Right atrium auricular region (tissue), 2 donors: ENCODE results near the gene NECAB3. TPM values are rescaled to one million over a fixed set of nuclear protein-coding genes. Genes with fewer than 3 reads are reported as not detected.

Experiments used
- DNase-seq: peaks from one replicate; pipeline ENCODE4 v3.0.0-alpha.2; 2019; ENCODE audit warnings: low spot score
- H3K27ac ChIP-seq, 2 donors: fragments of 200-600 bp; sonication (generic); 1 replicate in 1 of 2; 2 replicates in 1 of 2; pipeline ENCODE4 v1.5.1; 2016 to 2019
- H3K27me3 ChIP-seq, 2 donors: fragments of 200-600 bp; sonication (generic); one replicate each; pipeline versions ENCODE4 v1.5.1 to v1.6.0; 2017 to 2019
- H3K36me3 ChIP-seq: fragments of 200-600 bp; sonication (generic); one replicate; pipeline ENCODE4 v1.5.1; 2016
- H3K4me1 ChIP-seq, 2 donors: fragments of 200-600 bp; sonication (generic); one replicate each; pipeline versions ENCODE4 v1.5.1 to v1.6.0; 2017 to 2019
- H3K4me3 ChIP-seq, 2 donors: fragments of 200-600 bp; sonication (generic); 1 replicate in 1 of 2; 2 replicates in 1 of 2; pipeline ENCODE4 v1.5.1; 2017 to 2019; ENCODE audit warnings: mild to moderate bottlenecking in 1 of 2, moderate library complexity in 1 of 2
- H3K9me3 ChIP-seq, 2 donors: fragments of 200-600 bp; sonication (generic); one replicate each; pipeline ENCODE4 v1.5.1; 2019
- total RNA-seq, 2 donors: library from RNA; depleted of rRNA; stranded (reverse); fragments of >200 nt; gene quantifications; one replicate each; pipeline ENCODE4 v1.1.0, GENCODE V29; 2016
- TF ChIP-seq, protein P1 (sequence below), 2 donors: fragments of 200-600 bp; sonication (generic); IDR thresholded peaks; one replicate each; pipeline ENCODE4 v1.5.1; 2019; ENCODE audit warnings: antibody characterized with exemption in 2 of 2

NECAB3 gene
- total RNA-seq, 2 donors from 2014 or later = 81.7 to 88.4 TPM

DNA sequence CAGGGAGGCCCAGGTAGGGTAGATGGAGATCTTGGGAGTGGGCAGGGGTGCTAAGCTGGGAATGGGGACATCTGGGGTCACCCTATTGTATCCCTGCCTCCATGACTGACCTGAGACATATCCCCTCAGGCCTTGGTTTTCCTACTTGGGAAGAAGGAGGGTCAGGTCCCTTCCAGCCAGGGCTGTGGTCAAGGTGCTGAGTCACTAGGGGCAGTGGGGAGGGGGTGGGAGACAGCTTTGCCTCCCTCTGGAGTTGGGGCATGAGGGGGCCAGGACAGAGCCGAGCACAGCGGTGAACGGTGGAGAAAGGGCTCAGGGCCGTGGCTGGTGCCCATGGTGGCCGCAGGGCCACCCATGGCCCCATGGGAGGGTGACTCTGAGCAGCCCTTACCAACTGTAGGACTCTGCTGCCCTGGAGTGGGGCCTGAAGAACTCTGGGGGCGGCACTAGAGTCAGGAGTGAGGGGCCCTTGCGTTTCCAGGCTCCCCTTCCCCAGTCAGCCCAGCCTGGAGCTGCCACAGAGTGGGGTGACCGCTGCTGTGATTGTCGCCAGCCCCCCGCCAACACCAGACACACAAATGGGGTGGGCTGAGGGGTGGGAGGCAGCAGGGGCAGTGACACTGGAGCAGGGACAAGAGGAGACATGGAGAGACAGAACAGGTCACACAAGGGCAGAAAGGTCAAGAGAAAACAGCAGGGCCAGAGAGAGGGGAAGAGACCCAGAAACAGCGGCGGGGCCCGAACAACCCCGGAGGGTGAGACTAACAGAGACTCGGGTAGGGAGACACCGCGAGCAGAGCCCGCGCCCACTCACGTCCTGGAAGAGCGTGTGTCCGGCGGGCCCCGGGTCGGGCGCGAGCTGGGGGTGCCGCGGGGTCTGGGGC is 576 bp downstream of the NECAB3 start:
- TF ChIP-seq, protein P1, sequence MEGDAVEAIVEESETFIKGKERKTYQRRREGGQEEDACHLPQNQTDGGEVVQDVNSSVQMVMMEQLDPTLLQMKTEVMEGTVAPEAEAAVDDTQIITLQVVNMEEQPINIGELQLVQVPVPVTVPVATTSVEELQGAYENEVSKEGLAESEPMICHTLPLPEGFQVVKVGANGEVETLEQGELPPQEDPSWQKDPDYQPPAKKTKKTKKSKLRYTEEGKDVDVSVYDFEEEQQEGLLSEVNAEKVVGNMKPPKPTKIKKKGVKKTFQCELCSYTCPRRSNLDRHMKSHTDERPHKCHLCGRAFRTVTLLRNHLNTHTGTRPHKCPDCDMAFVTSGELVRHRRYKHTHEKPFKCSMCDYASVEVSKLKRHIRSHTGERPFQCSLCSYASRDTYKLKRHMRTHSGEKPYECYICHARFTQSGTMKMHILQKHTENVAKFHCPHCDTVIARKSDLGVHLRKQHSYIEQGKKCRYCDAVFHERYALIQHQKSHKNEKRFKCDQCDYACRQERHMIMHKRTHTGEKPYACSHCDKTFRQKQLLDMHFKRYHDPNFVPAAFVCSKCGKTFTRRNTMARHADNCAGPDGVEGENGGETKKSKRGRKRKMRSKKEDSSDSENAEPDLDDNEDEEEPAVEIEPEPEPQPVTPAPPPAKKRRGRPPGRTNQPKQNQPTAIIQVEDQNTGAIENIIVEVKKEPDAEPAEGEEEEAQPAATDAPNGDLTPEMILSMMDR (IDR thresholded peaks at IDR 0.05) = no peak
- Histone ChIP-seq H3K4me3 (peak overlapping the region; percentile 73 to 81), H3K4me1 (peaks cover 0 to 48% of the 10 kb centered on the region in 2 donors), H3K27me3 (no peaks in the 10 kb centered on the region), H3K36me3 (peaks cover 17% of the 10 kb centered on the region), H3K9me3 (no peaks in the 10 kb centered on the region), H3K27ac (peak overlapping the region; percentile 89 to 94)
- no peak for DNase-seq

DNA sequence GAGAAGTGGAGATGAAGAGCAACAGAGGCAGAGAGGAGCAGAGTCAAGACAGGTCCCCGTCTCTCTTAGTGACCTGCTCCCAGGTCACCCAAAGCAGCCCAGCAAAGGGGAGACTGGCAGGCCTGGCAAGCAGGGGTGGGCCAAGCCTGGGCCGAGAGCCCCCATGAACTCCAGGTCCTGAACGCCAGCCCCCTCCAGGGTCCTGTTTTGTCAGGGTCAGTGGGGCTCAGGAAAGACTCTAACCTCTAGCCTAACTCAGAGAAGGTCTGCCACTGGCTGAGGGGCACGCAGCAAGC is 1.2 kb downstream of the NECAB3 start:
- no peaks in the 10 kb centered on the region for H3K9me3 ChIP-seq
- peak overlapping the region; percentile 89 to 94 for H3K27ac ChIP-seq
- TF ChIP-seq, protein P1 (IDR thresholded peaks at IDR 0.05) = no peak
- H3K4me1 ChIP-seq = peaks cover 0 to 54% of the 10 kb centered on the region in 2 donors
- H3K27me3 ChIP-seq = no peaks in the 10 kb centered on the region
- DNase-seq = no peak
- peaks cover 17% of the 10 kb centered on the region for H3K36me3 ChIP-seq
- peak overlapping the region; percentile 73 to 81 for H3K4me3 ChIP-seq

DNA sequence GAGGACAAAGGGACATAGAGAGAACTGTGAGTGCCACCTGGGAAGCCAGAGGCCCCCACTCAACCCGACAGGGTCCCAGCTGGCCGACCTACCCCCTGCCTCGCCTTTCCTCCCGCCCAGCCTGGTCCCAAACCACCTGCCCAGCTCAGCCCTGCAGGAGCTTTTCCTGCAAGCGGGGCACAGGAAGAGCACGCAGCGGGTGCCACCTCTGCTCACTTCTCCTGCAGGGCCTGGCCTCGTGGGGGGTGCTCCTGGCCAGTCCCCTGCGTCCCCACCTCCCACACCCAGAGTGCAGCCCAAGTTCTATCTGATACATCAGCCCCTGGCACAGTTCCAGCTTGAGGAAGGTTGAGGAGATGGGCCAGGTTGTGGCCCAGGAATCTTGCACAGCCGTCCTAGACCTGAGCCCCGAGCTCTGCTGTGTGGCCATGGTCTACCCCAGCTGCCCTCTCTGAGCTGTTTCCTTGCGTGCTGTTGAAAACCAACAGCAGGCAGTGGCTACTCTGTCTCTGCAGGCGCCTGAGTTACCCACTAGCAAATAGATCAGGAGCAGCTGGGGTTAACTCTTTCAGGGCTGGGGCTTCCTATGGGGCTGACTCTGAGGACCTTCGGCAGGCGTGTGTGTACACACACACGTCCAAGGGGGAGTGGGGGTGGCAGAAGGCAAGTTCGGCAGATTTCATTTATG is 1.7 kb downstream of the NECAB3 start:
- no peak for DNase-seq
- TF ChIP-seq, protein P1 (IDR thresholded peaks at IDR 0.05) = no peak

DNA sequence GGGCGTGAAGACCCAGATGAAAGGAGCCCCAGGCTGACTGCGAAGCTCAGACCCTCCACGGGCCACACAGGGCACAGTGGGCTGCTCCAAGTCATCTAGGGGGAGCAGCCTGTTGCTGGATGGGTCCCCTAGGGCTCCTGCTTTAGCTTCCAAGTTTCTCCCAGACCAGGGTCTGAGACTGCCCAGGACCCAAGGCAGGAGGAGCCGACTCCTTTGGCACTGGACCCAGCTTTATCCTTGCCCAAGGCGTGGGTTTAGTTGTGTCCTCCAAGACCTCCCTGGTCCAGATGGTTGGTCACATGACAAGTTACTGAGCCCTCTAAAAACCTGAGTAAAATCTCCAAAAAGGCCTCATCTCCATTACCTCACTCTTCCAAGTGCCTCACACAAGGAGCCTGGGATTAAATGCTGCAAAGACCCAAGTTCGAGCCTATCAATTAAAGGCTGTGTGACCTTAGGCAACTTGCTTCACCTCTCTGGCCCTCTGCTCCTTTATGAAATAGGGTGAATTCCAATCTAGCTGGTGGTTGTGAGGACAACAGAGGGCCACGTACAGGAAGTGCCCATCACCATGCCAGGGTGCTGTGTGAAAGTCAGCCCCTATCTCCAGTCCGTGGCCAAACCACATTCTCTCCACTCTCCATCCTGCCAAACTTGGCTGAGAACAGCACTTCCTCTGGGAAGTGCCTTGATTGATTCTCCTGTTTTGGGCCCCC is 2.5 kb downstream of the NECAB3 start:
- no peak overlapping the region for H3K4me3 ChIP-seq
- DNase-seq = no peak
- H3K4me1 ChIP-seq = peaks cover 0 to 66% of the 10 kb centered on the region in 2 donors
- H3K27ac ChIP-seq = no peak overlapping the region
- peaks cover 17% of the 10 kb centered on the region for H3K36me3 ChIP-seq
- no peaks in the 10 kb centered on the region for H3K9me3 ChIP-seq
- TF ChIP-seq, protein P1 (IDR thresholded peaks at IDR 0.05) = no peak
- H3K27me3 ChIP-seq = no peaks in the 10 kb centered on the region

More for the DNA sequence above, 1.7 kb downstream of the NECAB3 start:
- Histone ChIP-seq H3K36me3 (peaks cover 17% of the 10 kb centered on the region), H3K4me3 (peak overlapping the region; percentile 73 to 81), H3K9me3 (no peaks in the 10 kb centered on the region), H3K27me3 (no peaks in the 10 kb centered on the region), H3K4me1 (peaks cover 0 to 59% of the 10 kb centered on the region in 2 donors), H3K27ac (peak overlapping the region; percentile 89 to 94)

DNA sequence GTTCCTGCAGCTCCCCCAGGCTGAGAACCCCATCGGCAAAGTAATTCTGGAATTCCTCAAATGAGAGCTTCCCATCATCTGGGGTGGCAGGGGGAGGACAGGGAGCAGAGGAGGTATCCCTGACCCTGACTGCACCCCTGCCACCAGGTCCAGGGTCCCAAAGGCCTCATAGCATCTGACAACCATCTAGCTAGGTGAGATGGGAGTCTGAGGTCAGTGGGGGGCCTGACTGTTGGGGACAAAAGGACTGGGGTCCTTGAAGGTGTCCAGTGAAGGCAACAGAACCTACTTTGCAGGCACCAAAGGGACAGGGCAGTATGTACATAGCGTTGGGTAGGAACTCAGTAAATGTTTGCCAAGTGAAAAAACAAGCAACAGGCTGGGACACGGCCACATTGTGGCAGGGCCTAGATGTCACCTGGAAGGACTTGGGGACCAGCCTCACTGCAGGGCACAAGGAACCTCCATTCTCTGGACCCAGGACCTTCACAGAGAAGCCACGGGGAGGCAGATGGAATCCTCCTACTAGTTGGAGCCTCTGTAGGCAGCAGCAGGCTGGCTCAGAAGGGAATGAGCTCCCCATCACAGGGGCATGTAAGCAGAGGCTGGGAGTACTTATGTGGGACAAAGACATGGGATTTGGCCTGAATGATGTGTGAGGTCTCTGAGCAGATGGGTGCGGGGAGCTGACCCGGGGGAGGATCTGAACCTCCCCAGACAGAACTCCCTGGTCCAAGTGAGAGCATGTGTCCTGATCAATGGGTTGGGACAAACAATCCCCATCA is 3.3 kb downstream of the NECAB3 start:
- no peak overlapping the region for H3K27ac ChIP-seq
- peaks cover 0 to 68% of the 10 kb centered on the region in 2 donors for H3K4me1 ChIP-seq
- H3K4me3 ChIP-seq = no peak overlapping the region
- H3K9me3 ChIP-seq = no peaks in the 10 kb centered on the region
- no peak for DNase-seq
- peaks cover 17% of the 10 kb centered on the region for H3K36me3 ChIP-seq
- TF ChIP-seq, protein P1 (IDR thresholded peaks at IDR 0.05) = no peak
- H3K27me3 ChIP-seq = no peaks in the 10 kb centered on the region
